ENCODE measurements around the gene RXRA.

Gene RXRA

DNA sequence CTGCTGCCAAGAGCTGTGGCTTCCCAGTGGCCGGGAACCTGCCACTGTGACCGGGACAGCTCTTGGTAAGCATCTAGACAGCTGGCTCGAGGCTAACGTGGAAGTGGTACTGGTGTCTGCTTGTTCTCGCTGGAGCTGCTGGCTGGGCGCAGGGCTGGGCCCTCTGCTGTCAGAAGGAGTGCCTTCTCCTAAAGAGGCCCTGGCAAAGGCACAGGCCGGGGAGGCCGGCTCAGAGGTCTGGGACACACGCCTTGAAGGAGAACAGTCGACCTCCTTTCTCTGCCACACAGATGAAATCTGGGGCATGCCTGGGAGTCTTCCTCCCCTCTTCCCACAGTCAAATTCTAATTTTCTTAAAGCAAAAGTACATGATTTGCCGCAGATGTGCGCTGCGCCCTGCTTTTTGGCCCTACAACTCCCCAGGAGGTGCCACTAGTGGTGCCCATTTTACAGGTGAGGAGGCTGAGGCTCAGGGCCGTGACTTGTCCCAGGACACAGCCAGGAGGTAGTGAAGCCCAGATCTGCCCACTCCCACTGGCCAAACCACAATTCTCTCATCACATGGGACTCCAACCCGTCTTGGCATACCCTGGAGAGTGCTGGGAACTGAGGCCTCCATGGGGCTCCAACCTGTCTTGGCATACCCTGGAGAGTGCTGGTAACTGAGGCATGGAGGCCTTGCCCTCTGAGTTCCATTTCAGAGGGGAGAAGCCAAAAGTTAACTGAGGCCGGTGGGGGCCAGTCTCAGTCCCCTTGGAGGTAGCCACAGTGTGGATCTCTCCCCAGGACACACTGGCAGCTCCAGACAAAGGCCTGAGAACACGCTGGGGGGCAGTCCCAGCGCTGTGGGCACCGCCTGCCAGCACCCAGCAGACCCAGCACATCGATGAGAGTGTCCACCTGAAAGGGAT is 12.0 kb upstream of the RXRA start:
- TF ChIP-seq, protein P1, sequence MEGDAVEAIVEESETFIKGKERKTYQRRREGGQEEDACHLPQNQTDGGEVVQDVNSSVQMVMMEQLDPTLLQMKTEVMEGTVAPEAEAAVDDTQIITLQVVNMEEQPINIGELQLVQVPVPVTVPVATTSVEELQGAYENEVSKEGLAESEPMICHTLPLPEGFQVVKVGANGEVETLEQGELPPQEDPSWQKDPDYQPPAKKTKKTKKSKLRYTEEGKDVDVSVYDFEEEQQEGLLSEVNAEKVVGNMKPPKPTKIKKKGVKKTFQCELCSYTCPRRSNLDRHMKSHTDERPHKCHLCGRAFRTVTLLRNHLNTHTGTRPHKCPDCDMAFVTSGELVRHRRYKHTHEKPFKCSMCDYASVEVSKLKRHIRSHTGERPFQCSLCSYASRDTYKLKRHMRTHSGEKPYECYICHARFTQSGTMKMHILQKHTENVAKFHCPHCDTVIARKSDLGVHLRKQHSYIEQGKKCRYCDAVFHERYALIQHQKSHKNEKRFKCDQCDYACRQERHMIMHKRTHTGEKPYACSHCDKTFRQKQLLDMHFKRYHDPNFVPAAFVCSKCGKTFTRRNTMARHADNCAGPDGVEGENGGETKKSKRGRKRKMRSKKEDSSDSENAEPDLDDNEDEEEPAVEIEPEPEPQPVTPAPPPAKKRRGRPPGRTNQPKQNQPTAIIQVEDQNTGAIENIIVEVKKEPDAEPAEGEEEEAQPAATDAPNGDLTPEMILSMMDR (conservative IDR thresholded peaks at IDR 0.05; ENCODE audit: low read length) = no peak
- H3K4me3 ChIP-seq (ENCODE audit: low read length) = no peak overlapping the region
- DNase-seq (ENCODE audit: low read depth) = no peak

DNA sequence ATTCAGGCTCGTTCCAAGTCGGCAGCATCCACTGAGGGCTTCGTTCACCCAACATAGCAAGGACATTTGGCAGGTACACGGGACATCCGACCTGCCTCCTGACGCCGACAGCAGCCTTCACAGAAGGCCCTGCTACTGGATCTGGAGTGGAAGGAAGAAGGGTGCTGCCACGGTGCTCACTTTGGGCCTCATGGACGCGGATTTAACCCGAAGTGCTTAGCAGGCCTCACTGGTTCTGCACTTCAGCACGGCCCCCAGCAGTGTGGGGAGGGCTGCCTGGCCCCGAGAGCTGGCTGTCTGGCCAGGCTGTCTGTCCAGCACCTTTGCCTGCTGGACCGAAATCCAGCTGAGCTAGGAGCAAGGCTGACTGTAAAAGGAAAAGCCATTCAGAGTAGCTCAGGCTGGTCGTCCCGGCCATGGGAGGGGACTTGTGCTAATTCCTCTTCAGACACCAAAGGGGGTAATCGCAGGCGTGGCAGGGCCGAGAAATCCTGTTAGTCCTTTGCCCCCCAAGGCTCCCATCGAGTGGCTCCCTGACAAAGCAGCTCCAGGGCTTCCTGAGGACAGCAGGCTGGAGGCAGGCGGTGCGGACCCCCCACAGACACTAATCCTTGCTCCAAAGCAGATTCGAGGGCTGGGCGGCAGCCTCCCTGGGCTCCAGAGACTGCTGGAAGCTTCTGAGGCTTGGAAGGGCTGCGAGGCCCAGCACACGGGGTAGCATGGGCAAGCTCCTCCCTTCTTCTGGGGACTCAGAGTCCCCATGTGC is 11.1 kb upstream of the RXRA start:
- H3K4me3 ChIP-seq (ENCODE audit: low read length) = no peak overlapping the region
- TF ChIP-seq, protein P1 (conservative IDR thresholded peaks at IDR 0.05; ENCODE audit: low read length) = no peak
- DNase-seq (ENCODE audit: low read depth) = no peak

DNA sequence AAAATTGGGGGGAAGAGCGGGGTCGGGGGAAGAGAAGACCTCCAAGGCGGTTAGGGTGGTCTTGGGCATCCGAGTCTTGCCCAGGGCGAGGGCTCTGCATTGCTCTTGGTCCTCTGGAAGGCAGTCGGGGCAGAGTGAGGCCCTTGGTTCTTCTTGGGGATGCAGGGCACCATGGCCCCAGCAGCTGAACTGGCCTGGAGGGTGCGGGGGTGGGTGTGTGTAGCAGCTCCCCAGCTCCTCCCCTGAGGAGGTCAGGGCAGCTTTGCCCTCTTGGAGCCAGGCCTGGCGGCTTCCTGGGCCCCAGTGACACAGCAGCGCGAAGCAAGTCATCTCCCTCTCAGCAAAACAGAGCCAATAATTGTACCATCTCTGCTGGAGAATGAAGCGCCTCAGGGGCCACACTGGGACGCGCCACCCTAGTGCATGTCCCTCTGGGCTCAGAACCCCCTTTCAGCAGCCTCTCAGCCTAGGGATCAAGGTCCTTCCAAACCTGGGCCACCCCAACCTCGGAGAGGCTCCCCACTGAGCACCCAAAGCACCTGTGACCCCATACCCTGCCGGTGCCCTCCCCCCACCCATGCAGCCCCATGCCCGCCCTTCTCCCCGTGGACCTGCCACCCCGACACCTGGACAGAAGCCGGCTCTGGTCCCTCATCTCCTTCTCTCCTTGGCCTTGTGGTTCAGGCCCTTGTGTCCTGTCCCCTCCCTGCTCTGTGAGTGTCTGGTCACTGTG is 10.4 kb upstream of the RXRA start:
- H3K4me3 ChIP-seq (ENCODE audit: low read length) = no peak overlapping the region
- no peak for DNase-seq (ENCODE audit: low read depth)
- TF ChIP-seq, protein P1 (conservative IDR thresholded peaks at IDR 0.05; ENCODE audit: low read length) = no peak

DNA sequence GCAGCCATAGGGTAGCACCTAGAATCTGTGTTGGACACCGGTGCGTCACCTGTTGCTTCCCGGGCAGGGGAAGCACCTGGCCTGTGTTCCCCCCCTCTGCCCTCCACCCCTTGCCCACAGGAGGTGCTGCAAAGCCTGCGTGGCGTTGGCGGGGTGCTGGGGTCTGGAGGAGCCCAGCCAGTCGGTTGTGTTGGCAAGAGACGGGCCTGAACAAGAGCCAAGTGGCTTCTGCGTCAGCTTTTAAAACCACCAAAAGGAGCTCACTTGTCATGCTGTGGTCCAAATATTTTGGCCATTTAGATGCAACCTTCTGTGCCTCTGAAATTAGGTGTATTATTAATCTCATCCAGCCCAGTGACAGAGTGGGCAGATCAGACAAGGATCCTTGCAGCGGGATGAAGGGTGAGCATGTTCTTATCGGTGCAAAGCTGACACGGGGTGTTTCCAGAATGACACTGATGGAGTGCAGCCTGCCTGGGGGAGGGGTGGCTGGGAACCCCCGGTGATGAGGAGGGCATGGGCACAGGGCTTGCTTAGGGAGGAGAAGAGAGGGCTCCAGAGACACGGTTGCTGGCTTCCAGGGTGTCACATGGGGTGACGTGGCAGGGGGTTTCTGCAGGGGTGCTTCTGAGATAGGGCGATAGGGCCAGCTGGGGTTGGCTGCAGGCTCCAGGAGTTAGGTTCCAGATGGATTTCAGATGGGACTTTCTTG is 9.7 kb upstream of the RXRA start:
- no peak overlapping the region for H3K4me3 ChIP-seq (ENCODE audit: low read length)
- TF ChIP-seq, protein P1 (conservative IDR thresholded peaks at IDR 0.05; ENCODE audit: low read length) = no peak; the same call in 1 of the 2 replicates
- peak; percentile 78 for DNase-seq (ENCODE audit: low read depth)

DNA sequence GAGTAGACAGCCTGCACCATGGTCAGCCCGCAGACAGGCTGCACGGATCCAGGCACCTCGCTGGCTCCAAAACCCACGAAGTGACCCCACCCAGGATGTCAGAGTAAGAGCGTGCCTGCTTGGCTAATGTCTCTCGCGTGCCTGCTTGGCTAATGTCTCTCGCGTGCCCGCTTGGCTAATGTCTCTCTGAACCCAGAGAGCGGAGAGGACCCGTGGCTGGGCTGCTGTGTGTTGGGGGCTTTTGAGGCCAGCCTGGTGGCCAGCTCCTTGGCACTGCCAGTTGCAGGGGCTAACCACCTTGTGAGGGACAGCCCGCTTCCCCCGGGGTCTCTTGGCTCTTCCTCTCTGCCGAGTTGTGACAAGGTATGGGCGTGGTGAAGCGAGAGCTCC is 8.9 kb upstream of the RXRA start:
- peak; percentile 49 for DNase-seq (ENCODE audit: low read depth)
- TF ChIP-seq, protein P1 (conservative IDR thresholded peaks at IDR 0.05; ENCODE audit: low read length) = no peak
- H3K4me3 ChIP-seq (ENCODE audit: low read length) = peak overlapping the region; percentile 5; the same call in 1 of the 2 replicates

DNA sequence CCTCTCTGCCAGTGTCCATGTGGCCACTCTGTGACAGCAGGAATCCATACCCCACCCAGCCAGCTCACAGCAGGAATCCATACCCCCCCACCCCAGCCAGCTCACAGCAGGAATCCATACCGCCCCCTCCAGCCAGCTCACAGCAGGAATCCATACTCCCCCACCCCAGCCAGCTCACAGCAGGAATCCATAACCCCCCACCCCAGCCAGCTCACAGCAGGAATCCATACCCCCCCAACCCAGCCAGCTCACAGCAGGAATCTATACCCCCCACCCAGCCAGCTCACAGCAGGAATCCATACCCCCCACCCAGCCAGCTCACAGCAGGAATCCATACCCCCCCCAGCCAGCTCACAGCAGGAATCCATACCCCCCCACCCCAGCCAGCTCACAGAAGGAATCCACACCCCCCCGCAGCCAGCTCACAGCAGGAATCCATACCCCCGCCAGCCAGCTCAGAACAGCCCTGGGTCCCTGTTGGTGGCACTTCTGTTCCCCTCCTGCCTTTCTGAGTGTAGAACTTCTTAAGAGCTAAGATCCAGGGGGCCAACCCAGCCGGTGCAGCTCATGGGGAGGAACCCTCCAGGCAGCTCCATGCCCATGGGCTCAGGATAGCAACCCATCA is 8.4 kb upstream of the RXRA start:
- TF ChIP-seq, protein P1 (conservative IDR thresholded peaks at IDR 0.05; ENCODE audit: low read length) = peak; percentile 18; the same call in 1 of the 2 replicates
- H3K4me3 ChIP-seq (ENCODE audit: low read length) = no peak overlapping the region; the same call in 1 of the 2 replicates
- DNase-seq (ENCODE audit: low read depth) = peak; percentile 78
